Colonic mucosa (tissue), 4 donors: ENCODE data around the gene KCNJ6. TPM values are rescaled to one million over a fixed set of nuclear protein-coding genes. Genes with fewer than 3 reads are reported as not detected.

Source experiments
- DNase-seq: peaks from one replicate; pipeline ENCODE4 v3.0.0-alpha.2; 2020
- H3K27ac ChIP-seq: fragments of 200-600 bp; one replicate; pipeline ENCODE4 v1.8.0; 2021
- H3K27me3 ChIP-seq: fragments of 200-600 bp; one replicate; pipeline ENCODE4 v1.8.0; 2021
- H3K36me3 ChIP-seq: fragments of 200-600 bp; one replicate; pipeline ENCODE4 v1.8.0; 2021
- H3K4me1 ChIP-seq: fragments of 200-600 bp; one replicate; pipeline ENCODE4 v1.8.0; 2021; ENCODE audit warnings: mild to moderate bottlenecking
- H3K4me3 ChIP-seq: fragments of 200-600 bp; one replicate; pipeline ENCODE4 v1.8.0; 2021
- H3K9ac ChIP-seq, 2 donors: one replicate each; pipeline ENCODE4 v1.7.0; 2013; ENCODE audit warnings: control low read depth in 2 of 2, low read depth in 2 of 2, low read length in 2 of 2
- H3K9me3 ChIP-seq: fragments of 200-600 bp; one replicate; pipeline ENCODE4 v1.8.0; 2021
- CTCF ChIP-seq: fragments of 200-600 bp; IDR thresholded peaks from one replicate; pipeline ENCODE4 v1.8.0; 2022; ENCODE audit warnings: antibody characterized with exemption, mild to moderate bottlenecking
- intact Hi-C: fragments of 100-400 bp; cut with DNase I; formaldehyde crosslinking; loops from one replicate; pipeline ENCODE4 v1.14.1; 2022
- total RNA-seq, 2 donors: library from RNA; stranded (reverse); fragmentation: NEBNext Ultra II Directional in 1 of 2; extraction: Animal tissue kit (Norgen Biotek cat#: 25700) in 1 of 2; gene quantifications; one replicate each; pipeline ENCODE4 v1.2.1, GENCODE V29; 2021
- donor health status: healthy.
- donor health status: DM: no; HTN: no; CAD: no.
- donor health status: DM: no; HTN: no; CAD: no.

The KCNJ6 gene
- total RNA-seq, 2 donors from 2014 or later, result 0.05 to 0.21 TPM

- Histone ChIP-seq H3K9ac (no peak overlapping the region), H3K4me1 (no peaks in the 10 kb centered on the region), H3K4me3 (no peak overlapping the region), H3K9me3 (no peaks in the 10 kb centered on the region), H3K27ac (no peak overlapping the region), H3K36me3 (no peaks in the 10 kb centered on the region), H3K27me3 (no peaks in the 10 kb centered on the region)
- no peak for DNase-seq
- no peak for TF ChIP-seq CTCF
- intact Hi-C loops, result no loop called here
These were observed 67.4 kb downstream of the KCNJ6 start for GRCh38 chr21:37848721-37849490.

GRCh38 chr21:37845535-37845934 lies 70.7 kb downstream of the KCNJ6 start:
- DNase-seq, result no peak
- Histone ChIP-seq H3K4me3 (no peak overlapping the region), H3K9ac (no peak overlapping the region), H3K27me3 (no peaks in the 10 kb centered on the region), H3K36me3 (no peaks in the 10 kb centered on the region), H3K27ac (no peak overlapping the region), H3K9me3 (no peaks in the 10 kb centered on the region), H3K4me1 (no peaks in the 10 kb centered on the region)
- intact Hi-C loops, result no loop called here
- no peak for TF ChIP-seq CTCF

- no peaks in the 10 kb centered on the region for H3K27me3 ChIP-seq
- no peaks in the 10 kb centered on the region for H3K36me3 ChIP-seq
- H3K27ac ChIP-seq, result no peak overlapping the region
- H3K9me3 ChIP-seq, result no peaks in the 10 kb centered on the region
- no peak overlapping the region for H3K9ac ChIP-seq
- intact Hi-C loops, result no loop called here
- H3K4me3 ChIP-seq, result no peak overlapping the region
- no peaks in the 10 kb centered on the region for H3K4me1 ChIP-seq
- DNase-seq, result no peak
- TF ChIP-seq CTCF, result no peak
These were observed 73.1 kb downstream of the KCNJ6 start for GRCh38 chr21:37843191-37843590.

GRCh38 chr21:37842163-37842919 lies 73.9 kb downstream of the KCNJ6 start:
- H3K9me3 ChIP-seq, result no peaks in the 10 kb centered on the region
- DNase-seq, result no peak
- no peaks in the 10 kb centered on the region for H3K36me3 ChIP-seq
- H3K9ac ChIP-seq, result no peak overlapping the region
- TF ChIP-seq CTCF, result no peak
- H3K27ac ChIP-seq, result no peak overlapping the region
- intact Hi-C loops, result no loop called here
- H3K4me3 ChIP-seq, result no peak overlapping the region
- H3K4me1 ChIP-seq, result no peaks in the 10 kb centered on the region
- H3K27me3 ChIP-seq, result no peaks in the 10 kb centered on the region

GRCh38 chr21:37837381-37837780 lies 78.9 kb downstream of the KCNJ6 start:
- Histone ChIP-seq H3K9me3 (no peaks in the 10 kb centered on the region), H3K4me1 (no peaks in the 10 kb centered on the region), H3K27me3 (no peaks in the 10 kb centered on the region), H3K9ac (no peak overlapping the region), H3K36me3 (no peaks in the 10 kb centered on the region), H3K4me3 (no peak overlapping the region), H3K27ac (no peak overlapping the region)
- TF ChIP-seq CTCF, result no peak
- no peak for DNase-seq
- intact Hi-C loops, result no loop called here
